ENCODE measurements around the gene SPECC1L.

GRCh38 chr22:24401931-24402367, 131.3 kb downstream of the SPECC1L start:
- TF ChIP-seq POLR2A (IDR thresholded peaks at IDR 0.05) (no peak), CTCF (IDR thresholded peaks at IDR 0.05) (no peak)

Measured in body of pancreas (tissue), 4 donors.